GM19468 (cell line): ENCODE results near the gene NANOGP8.
"Not testable (repeated sequence)": the region's sequence is repeated elsewhere in the genome, so short reads cannot be mapped to it uniquely, and the experiment has no call there.

Experiments used
- ATAC-seq: cut with Tn5 transposase; IDR thresholded peaks from one replicate; pipeline ENCODE4 v1.9.1; 2021; ENCODE audit warnings: mild to moderate bottlenecking, moderate library complexity, moderate number of reproducible peaks; ENCODE audit not compliant: unreplicated experiment; ENCODE audit errors: extremely low read depth

The NANOGP8 gene

GRCh38 chr15:35085176-35085919 is at the start of gene NANOGP8:
Gene NANOGP8, minus strand, starts transcription at chr15:35085295. Its CDS starts 185 bp downstream, at chr15:35085110.
- not testable (repeated sequence) for ATAC-seq

GRCh38 chr15:35134299-35134698 is 49.2 kb upstream of the NANOGP8 start:
- ATAC-seq, result no peak

GRCh38 chr15:35130245-35130644 is 45.1 kb upstream of the NANOGP8 start:
- ATAC-seq, result no peak

GRCh38 chr15:35129361-35129760 is 44.3 kb upstream of the NANOGP8 start:
- no peak for ATAC-seq

GRCh38 chr15:35127717-35128116 is 42.6 kb upstream of the NANOGP8 start:
- ATAC-seq, result no peak

GRCh38 chr15:35126236-35126635 is 41.1 kb upstream of the NANOGP8 start:
- no peak for ATAC-seq

- no peak for ATAC-seq
Measured at GRCh38 chr15:35123743-35124142, 38.6 kb upstream of the NANOGP8 start.

- no peak for ATAC-seq
Measured at GRCh38 chr15:35121611-35122359, 36.7 kb upstream of the NANOGP8 start.

- ATAC-seq, result no peak
Measured at GRCh38 chr15:35120173-35120572, 35.1 kb upstream of the NANOGP8 start.

- ATAC-seq, result no peak
Measured at GRCh38 chr15:35118960-35119359, 33.9 kb upstream of the NANOGP8 start.

GRCh38 chr15:35117543-35118265 is 32.6 kb upstream of the NANOGP8 start:
- no peak for ATAC-seq

GRCh38 chr15:35115155-35115725 is 30.1 kb upstream of the NANOGP8 start:
- no peak for ATAC-seq

GRCh38 chr15:35112346-35112745 is 27.3 kb upstream of the NANOGP8 start:
- ATAC-seq, result no peak

- no peak for ATAC-seq
Measured at GRCh38 chr15:35111861-35112260, 26.8 kb upstream of the NANOGP8 start.

GRCh38 chr15:35108453-35108852 is 23.4 kb upstream of the NANOGP8 start:
- no peak for ATAC-seq

- no peak for ATAC-seq
Measured at GRCh38 chr15:35107561-35107960, 22.5 kb upstream of the NANOGP8 start.

GRCh38 chr15:35107122-35107521 is 22.0 kb upstream of the NANOGP8 start:
- ATAC-seq, result no peak

- ATAC-seq, result no peak
Measured at GRCh38 chr15:35104526-35105147, 19.5 kb upstream of the NANOGP8 start.

GRCh38 chr15:35102186-35102585 is 17.1 kb upstream of the NANOGP8 start:
- no peak for ATAC-seq

GRCh38 chr15:35101335-35101734 is 16.2 kb upstream of the NANOGP8 start:
- no peak for ATAC-seq
